IMR-90 (cell line): ENCODE results near the gene TSC22D3. TPM values are rescaled to one million over a fixed set of nuclear protein-coding genes. Genes with fewer than 3 reads are reported as not detected.

Experiments
- ATAC-seq: fragments of 200-7000 bp; cut with Tn5 transposase; 2 replicates; pipeline ENCODE4 v1.9.1; 2020; ENCODE audit warnings: low read depth, mild to moderate bottlenecking, moderate library complexity
- BruUV-seq: library from RNA; stranded (reverse); fragments of 400-500 nt; replicated peaks from 2 replicates; lab custom pipeline; 2021; lab: Mats Ljungman, UMichigan
- CTCF ChIA-PET: fragments of 300-600 bp; formaldehyde crosslinking; extraction: SDS; loops from one replicate; lab custom pipeline; 2021; ENCODE audit warnings: antibody characterized with exemption; lab: Yijun Ruan, JAX
- POLR2A ChIA-PET: fragments of 300-600 bp; sonication (Branson Sonifier 250); formaldehyde crosslinking; loops from one replicate; lab custom pipeline; 2022; ENCODE audit warnings: antibody characterized with exemption; ENCODE audit not compliant: unreplicated experiment; lab: Charles Lee
- DNase-seq: peaks from one replicate; pipeline ENCODE4 v3.0.0; 2013
- H2AFZ ChIP-seq: replicated peaks from 2 replicates; pipeline ENCODE3; 2013; ENCODE audit warnings: low read length, mild to moderate bottlenecking; ENCODE audit not compliant: poor library complexity
- H2AK5ac ChIP-seq: 2 replicates; pipeline ENCODE4 v1.6.1; 2013; ENCODE audit warnings: low read depth, low read length, inconsistent platforms
- H2AK9ac ChIP-seq: replicated peaks from 2 replicates; pipeline ENCODE3; 2013; ENCODE audit warnings: mild to moderate bottlenecking, low read depth, low read length, moderate library complexity; ENCODE audit not compliant: poor library complexity
- H2BK120ac ChIP-seq: 2 replicates; pipeline ENCODE4 v1.6.1; 2013; ENCODE audit warnings: low read depth, low read length, inconsistent platforms
- H2BK15ac ChIP-seq: 3 replicates; pipeline ENCODE4 v1.6.1; 2013; ENCODE audit warnings: low read depth, low read length, inconsistent platforms
- H2BK20ac ChIP-seq: 2 replicates; pipeline ENCODE4 v1.6.1; 2013; ENCODE audit warnings: low read depth, mild to moderate bottlenecking, inconsistent platforms, low read length, moderate library complexity
- H2BK5ac ChIP-seq: 2 replicates; pipeline ENCODE4 v1.6.1; 2013; ENCODE audit warnings: mild to moderate bottlenecking, low read depth, low read length, inconsistent platforms; ENCODE audit not compliant: poor library complexity, severe bottlenecking
- H3K14ac ChIP-seq: replicated peaks from 2 replicates; pipeline ENCODE4 v1.6.1; 2013; ENCODE audit warnings: low read depth, low read length, inconsistent platforms
- H3K18ac ChIP-seq: 2 replicates; pipeline ENCODE4 v1.6.1; 2013; ENCODE audit warnings: low read depth, low read length, control low read depth
- H3K23ac ChIP-seq: 2 replicates; pipeline ENCODE4 v1.6.1; 2013; ENCODE audit warnings: low read depth, low read length, inconsistent platforms
- H3K27ac ChIP-seq: 2 replicates; pipeline ENCODE4 v1.5.1; 2013; ENCODE audit warnings: mild to moderate bottlenecking, control low read depth, low read length; ENCODE audit not compliant: insufficient read depth
- H3K27me3 ChIP-seq: 2 replicates; pipeline ENCODE4 v1.6.1; 2013; ENCODE audit warnings: low read length; ENCODE audit not compliant: control insufficient read depth, insufficient read depth
- H3K36me3 ChIP-seq: 2 replicates; pipeline ENCODE4 v1.6.1; 2013; ENCODE audit warnings: low read length, mixed read lengths; ENCODE audit not compliant: control insufficient read depth, insufficient read depth
- H3K4ac ChIP-seq: 2 replicates; pipeline ENCODE4 v1.6.1; 2013; ENCODE audit warnings: low read depth, low read length, inconsistent platforms
- H3K4me1 ChIP-seq: 2 replicates; pipeline ENCODE4 v1.6.1; 2013; ENCODE audit warnings: low read length, mixed read lengths; ENCODE audit not compliant: control insufficient read depth, insufficient read depth
- H3K4me2 ChIP-seq: 2 replicates; pipeline ENCODE4 v1.6.1; 2013; ENCODE audit warnings: low read depth, mild to moderate bottlenecking, control low read depth, low read length, moderate library complexity
- H3K4me3 ChIP-seq: 2 replicates; pipeline ENCODE4 v1.5.1; 2013; ENCODE audit warnings: low read depth, mild to moderate bottlenecking, control low read depth, low read length, moderate library complexity; ENCODE audit not compliant: insufficient read depth
- H3K56ac ChIP-seq: 2 replicates; pipeline ENCODE4 v1.6.1; 2013; ENCODE audit warnings: low read length, inconsistent platforms; ENCODE audit not compliant: insufficient read depth; ENCODE audit errors: extremely low read depth
- H3K79me1 ChIP-seq, 2 experiments: 2 replicates each; pipeline ENCODE4 v1.6.1; 2013; ENCODE audit warnings: low read length in 2 of 2, inconsistent platforms in 1 of 2, low read depth in 1 of 2
- H3K9ac ChIP-seq: 2 replicates; pipeline ENCODE4 v1.6.1; 2013; ENCODE audit warnings: low read depth, low read length, control low read depth
- H3K9me1 ChIP-seq: 2 replicates; pipeline ENCODE4 v1.6.1; 2013; ENCODE audit warnings: low read length, inconsistent platforms; ENCODE audit not compliant: insufficient read depth
- H3K9me3 ChIP-seq: 2 replicates; pipeline ENCODE4 v1.6.1; 2013; ENCODE audit warnings: low read length; ENCODE audit not compliant: control insufficient read depth, insufficient read depth
- H4K20me1 ChIP-seq: 2 replicates; pipeline ENCODE4 v1.6.1; 2013; ENCODE audit warnings: low read length, inconsistent platforms; ENCODE audit not compliant: insufficient read depth
- H4K5ac ChIP-seq: 2 replicates; pipeline ENCODE4 v1.6.1; 2013; ENCODE audit warnings: mild to moderate bottlenecking, low read depth, low read length, control low read depth
- H4K8ac ChIP-seq, 2 experiments: 2 replicates each; pipeline ENCODE4 v1.6.1; 2013; ENCODE audit warnings: low read depth in 2 of 2, low read length in 2 of 2, control low read depth in 1 of 2, inconsistent platforms in 1 of 2
- H4K91ac ChIP-seq: 2 replicates; pipeline ENCODE4 v1.6.1; 2013; ENCODE audit warnings: low read depth, low read length, inconsistent platforms; ENCODE audit not compliant: insufficient read depth
- BHLHE40 ChIP-seq: fragments of 150-350 bp; IDR thresholded peaks from 2 replicates; pipeline ENCODE4 v1.6.1; 2016; ENCODE audit warnings: mild to moderate bottlenecking, low read depth, low read length
- FOS ChIP-seq: fragments of 150-350 bp; IDR thresholded peaks from 2 replicates; pipeline ENCODE4 v1.6.1; 2016; ENCODE audit warnings: low read depth, low read length
- MAFK ChIP-seq: IDR thresholded peaks from 2 replicates; pipeline ENCODE4 v1.6.1; 2012; ENCODE audit warnings: low read depth, low read length, improper control_type of control experiment
- NFE2L2 ChIP-seq: fragments of 150-350 bp; IDR thresholded peaks from 2 replicates; pipeline ENCODE4 v1.6.1; 2016; ENCODE audit warnings: low read depth, mild to moderate bottlenecking, low read length
- RAD21 ChIP-seq: IDR thresholded peaks from 2 replicates; pipeline ENCODE4 v1.6.1; 2012; ENCODE audit warnings: low read length, improper control_type of control experiment
- WGBS, 2 experiments: methylation state at CpG; one replicate each; pipeline versions ENCODE4 v1.1.5 to v1.1.7; 2013; ENCODE audit warnings: missing lambda C conversion rate in 2 of 2; ENCODE audit not compliant: insufficient read length in 1 of 2; ENCODE audit errors: extremely low coverage in 2 of 2; 5-methylcytosine and 5-hydroxymethylcytosine counted together
- dilution Hi-C: fragments of 300-500 bp; cut with HindIII; formaldehyde crosslinking; loops from one replicate; pipeline ENCODE4 v1.14.3; 2018; ENCODE audit warnings: low sequenced_read_pairs; ENCODE audit not compliant: unreplicated experiment
- in situ Hi-C: fragments of 300-500 bp; cut with MboI; formaldehyde crosslinking; loops from 3 replicates; pipeline ENCODE4 v1.14.3; 2019; ENCODE audit warnings: low sequenced_read_pairs, inconsistent platforms, mixed read lengths
- intact Hi-C: fragments of 100-400 bp; cut with micrococcal nuclease; formaldehyde crosslinking; loops from 2 replicates; pipeline ENCODE4 v1.10.0; 2022
- polyA plus RNA-seq, 3 experiments: library from polyadenylated mRNA; depleted of rRNA; stranded (reverse); fragments of >200 nt; gene quantifications; 2 replicates each; pipeline ENCODE4 v1.2.3, GENCODE V29; 2012; ENCODE audit warnings: low replicate concordance in 1 of 3
- total RNA-seq: library from RNA; depleted of rRNA; stranded (reverse); fragments of >200 nt; gene quantifications from 2 replicates; pipeline ENCODE4 v1.2.3, GENCODE V29; 2012
- TF ChIP-seq, protein P1 (sequence below): fragments of 150-350 bp; IDR thresholded peaks from 2 replicates; pipeline ENCODE4 v1.6.1; 2016; ENCODE audit warnings: low read depth, mild to moderate bottlenecking, low read length, moderate library complexity, borderline replicate concordance

Gene TSC22D3
- total and polyA plus RNA-seq, 2 of the 4 experiments (the other 2 are of a cell fraction), result 9.9 to 14.0 TPM

DNA sequence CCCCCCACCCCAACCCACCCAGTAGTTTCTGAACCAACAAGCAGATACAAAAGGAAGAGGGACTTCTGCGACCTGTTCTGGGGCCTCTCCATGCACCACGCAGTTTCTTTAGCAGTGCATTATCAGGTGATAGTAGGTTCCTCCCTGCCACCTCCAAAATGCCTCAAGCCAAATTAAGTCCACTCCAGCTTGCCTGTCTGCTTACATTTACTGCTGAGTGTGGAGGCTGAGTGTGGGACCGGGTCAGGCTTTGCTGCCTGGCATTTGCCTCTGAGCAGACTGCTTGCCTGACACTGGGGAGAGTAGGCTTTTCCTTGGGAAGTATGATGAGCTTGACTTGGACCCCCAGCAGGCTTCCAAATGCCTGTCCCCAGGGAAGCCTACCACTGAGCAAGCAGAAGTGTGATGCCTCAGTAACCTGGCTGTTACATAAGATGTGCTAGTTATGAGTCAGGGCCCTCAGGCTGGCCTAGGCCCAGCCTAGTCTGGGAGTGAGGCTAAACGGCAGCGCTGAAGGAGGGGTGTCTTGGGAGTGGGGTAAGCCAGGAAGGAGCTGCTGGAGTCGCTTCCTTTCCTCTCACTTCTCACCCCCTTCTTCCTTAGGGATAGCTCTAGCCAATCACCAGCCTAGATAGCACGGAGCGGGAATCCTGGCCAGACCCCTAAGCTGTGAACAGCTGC is 9.0 kb downstream of the TSC22D3 start (continued):
- TF ChIP-seq NFE2L2, result no peak

DNA sequence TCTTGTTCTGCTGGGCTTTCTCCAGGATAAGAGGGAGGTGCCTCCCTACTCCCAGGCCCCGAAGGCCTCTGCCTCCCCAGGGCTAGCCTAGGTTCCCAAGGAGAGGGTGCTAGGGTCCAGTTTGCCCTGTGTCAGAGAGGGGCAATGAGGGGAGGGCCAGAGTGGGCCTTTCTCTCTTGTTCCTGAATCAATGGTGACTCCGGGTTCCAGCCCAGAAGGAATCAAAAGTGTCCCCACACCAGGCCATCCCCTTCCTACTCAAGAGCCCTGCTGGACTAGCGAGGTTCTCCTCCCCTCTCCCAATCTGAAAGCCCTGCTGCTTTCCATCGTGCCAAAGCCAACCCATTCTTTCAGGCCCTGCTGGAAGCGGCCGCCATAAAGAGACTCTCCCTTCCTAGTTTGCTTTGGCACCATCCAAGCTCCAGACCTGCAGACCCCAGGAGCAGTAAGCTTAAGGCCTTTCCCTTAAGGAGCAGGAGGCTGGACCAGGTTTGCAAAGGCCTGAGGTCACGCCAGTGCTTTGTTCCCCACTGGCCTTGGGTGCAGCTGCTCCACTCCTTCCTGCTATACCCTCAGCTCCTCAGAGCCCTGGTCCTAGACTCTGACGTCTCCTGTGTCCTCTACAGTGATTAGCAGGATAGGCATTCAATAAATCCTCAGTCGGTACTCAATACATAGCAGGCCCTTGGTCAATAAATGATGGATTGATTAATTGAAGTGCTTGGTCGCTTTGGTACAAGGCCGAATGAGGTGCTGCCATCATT is 10.6 kb downstream of the TSC22D3 start:
- no peak overlapping the region for H2AK5ac ChIP-seq
- H3K4me1 ChIP-seq, result no peaks in the 10 kb centered on the region
- no peak overlapping the region for H3K9ac ChIP-seq
- H3K14ac ChIP-seq, result no peak overlapping the region
- H4K8ac ChIP-seq, result no peak overlapping the region
- no peak for TF ChIP-seq MAFK
- no peak for TF ChIP-seq FOS
- TF ChIP-seq BHLHE40, result no peak
- TF ChIP-seq, protein P1, sequence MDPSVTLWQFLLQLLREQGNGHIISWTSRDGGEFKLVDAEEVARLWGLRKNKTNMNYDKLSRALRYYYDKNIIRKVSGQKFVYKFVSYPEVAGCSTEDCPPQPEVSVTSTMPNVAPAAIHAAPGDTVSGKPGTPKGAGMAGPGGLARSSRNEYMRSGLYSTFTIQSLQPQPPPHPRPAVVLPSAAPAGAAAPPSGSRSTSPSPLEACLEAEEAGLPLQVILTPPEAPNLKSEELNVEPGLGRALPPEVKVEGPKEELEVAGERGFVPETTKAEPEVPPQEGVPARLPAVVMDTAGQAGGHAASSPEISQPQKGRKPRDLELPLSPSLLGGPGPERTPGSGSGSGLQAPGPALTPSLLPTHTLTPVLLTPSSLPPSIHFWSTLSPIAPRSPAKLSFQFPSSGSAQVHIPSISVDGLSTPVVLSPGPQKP, result no peak
- TF ChIP-seq RAD21, result no peak
- H3K36me3 ChIP-seq, result no peaks in the 10 kb centered on the region
- H2BK5ac ChIP-seq, result no peak overlapping the region
- dilution Hi-C loops (no loop called here), intact Hi-C loops (no loop called here), in situ Hi-C loops (no loop called here)
- ChIA-PET POLR2A (no interaction called here), CTCF (no interaction called here)
- H3K4me3 ChIP-seq, result no peak overlapping the region
- no peak overlapping the region for H3K18ac ChIP-seq
- no peak overlapping the region for H3K4ac ChIP-seq
- H4K91ac ChIP-seq, result no peak overlapping the region
- no peaks in the 10 kb centered on the region for H3K79me1 ChIP-seq
- peaks cover 3% of the 10 kb centered on the region; the same call in 1 of the 2 replicates for H4K20me1 ChIP-seq
- no peaks in the 10 kb centered on the region for H3K9me1 ChIP-seq
- no peak overlapping the region for H2BK120ac ChIP-seq
- WGBS, 2 experiments, result 29% methylated on average over 1 of the region's 11 CpGs; no CpG with 5 or more reads in 1 of the 2 experiments
- H3K56ac ChIP-seq, result no peak overlapping the region
- H3K23ac ChIP-seq, result no peak overlapping the region
- no peaks in the 10 kb centered on the region for H3K9me3 ChIP-seq
- H3K4me2 ChIP-seq, result no peak overlapping the region
- no peak overlapping the region for H2AK9ac ChIP-seq
- H2AFZ ChIP-seq, result no peak overlapping the region
- peaks cover 60% of the 10 kb centered on the region for H3K27me3 ChIP-seq
- BruUV-seq, result no TSS peak
- no peak for ATAC-seq
- no peak overlapping the region for H4K5ac ChIP-seq
- no peak overlapping the region for H3K27ac ChIP-seq
- H2BK15ac ChIP-seq, result no peak overlapping the region
- DNase-seq, result no peak
- no peak overlapping the region for H2BK20ac ChIP-seq
